ENCODE data around the gene PHGDH. TPM values are rescaled to one million over a fixed set of nuclear protein-coding genes. Genes with fewer than 3 reads are reported as not detected.

PHGDH gene
- total RNA-seq, 1 experiment from 2014 or later = 373 TPM

- no TSS peak for BruUV-seq (replicated peaks)
- no peak for DNase-seq
- no peaks in the 10 kb centered on the region; the same call in 1 of the 2 replicates for H3F3A ChIP-seq (ENCODE audit: insufficient read depth, low read depth)
- H3K9me3 ChIP-seq (ENCODE audit: insufficient read depth, low read depth) = no peaks in the 10 kb centered on the region
- H3K79me2 ChIP-seq (ENCODE audit: low read depth) = peaks cover 85% of the 10 kb centered on the region
- no peaks in the 10 kb centered on the region for H3K27me3 ChIP-seq (ENCODE audit: insufficient read depth, low read depth)
- H3K4me3 ChIP-seq = no peak overlapping the region
- H2AFZ ChIP-seq = no peak overlapping the region
- peaks cover 96% of the 10 kb centered on the region for H4K20me1 ChIP-seq (ENCODE audit: insufficient read depth)
- intact Hi-C loops (cut with micrococcal nuclease; ENCODE audit: unreplicated experiment) = no loop called here
- H3K4me1 ChIP-seq (replicated peaks; ENCODE audit: insufficient read depth) = peaks cover 29% of the 10 kb centered on the region
- H3K9me2 ChIP-seq (ENCODE audit: insufficient read depth) = no peaks in the 10 kb centered on the region
- ChIA-PET POLR2A (ENCODE audit: unreplicated experiment) (no interaction called here), CTCF (interaction anchor here (0.5 kb wide), 1 partner anchor 32 kb away, joined by 3 read pairs; no protein-coding TSS in a partner anchor)
- TF ChIP-seq EZH2 (IDR thresholded peaks at IDR 0.05; ENCODE audit: low read depth) = no peak
- TF ChIP-seq CTCF (conservative IDR thresholded peaks at IDR 0.05) = no peak
- H3K27ac ChIP-seq = no peak overlapping the region
- H3K4me2 ChIP-seq = no peak overlapping the region
- H3K36me3 ChIP-seq (ENCODE audit: low read depth) = peaks cover 80% of the 10 kb centered on the region
Measured at GRCh38 chr1:119718972-119719371, 7.2 kb downstream of the PHGDH start.

GRCh38 chr1:119720866-119721440 is 9.2 kb downstream of the PHGDH start:
- peaks cover 70% of the 10 kb centered on the region for H3K36me3 ChIP-seq (ENCODE audit: low read depth)
- H2AFZ ChIP-seq = no peak overlapping the region
- peaks cover 96% of the 10 kb centered on the region for H4K20me1 ChIP-seq (ENCODE audit: insufficient read depth)
- intact Hi-C loops (cut with micrococcal nuclease; ENCODE audit: unreplicated experiment) = no loop called here
- no peak for DNase-seq
- H3K27ac ChIP-seq = no peak overlapping the region
- CTCF ChIA-PET = no interaction called here
- H3K4me1 ChIP-seq (replicated peaks; ENCODE audit: insufficient read depth) = peaks cover 10% of the 10 kb centered on the region; the same call in 1 of the 2 replicates
- H3K9me2 ChIP-seq (ENCODE audit: insufficient read depth) = no peaks in the 10 kb centered on the region
- POLR2A ChIA-PET (ENCODE audit: unreplicated experiment) = no interaction called here
- no TSS peak for BruUV-seq (replicated peaks)
- H3K79me2 ChIP-seq (ENCODE audit: low read depth) = peaks cover 65% of the 10 kb centered on the region
- no peak for TF ChIP-seq EZH2 (IDR thresholded peaks at IDR 0.05; ENCODE audit: low read depth)
- no peak for TF ChIP-seq CTCF (conservative IDR thresholded peaks at IDR 0.05)
- no peak overlapping the region for H3K4me2 ChIP-seq
- H3K9me3 ChIP-seq (ENCODE audit: insufficient read depth, low read depth) = no peaks in the 10 kb centered on the region
- no peaks in the 10 kb centered on the region; the same call in 1 of the 2 replicates for H3F3A ChIP-seq (ENCODE audit: insufficient read depth, low read depth)
- H3K4me3 ChIP-seq = no peak overlapping the region
- no peaks in the 10 kb centered on the region for H3K27me3 ChIP-seq (ENCODE audit: insufficient read depth, low read depth)

GRCh38 chr1:119721896-119722295 is 10.2 kb downstream of the PHGDH start:
- intact Hi-C loops (cut with micrococcal nuclease; ENCODE audit: unreplicated experiment) = no loop called here
- Histone ChIP-seq H3K27ac (no peak overlapping the region), H3K9me2 (ENCODE audit: insufficient read depth) (no peaks in the 10 kb centered on the region), H3K79me2 (ENCODE audit: low read depth) (peaks cover 55% of the 10 kb centered on the region), H4K20me1 (ENCODE audit: insufficient read depth) (peaks cover 96% of the 10 kb centered on the region), H3K9me3 (ENCODE audit: insufficient read depth, low read depth) (no peaks in the 10 kb centered on the region), H3F3A (ENCODE audit: insufficient read depth, low read depth) (no peaks in the 10 kb centered on the region; the same call in 1 of the 2 replicates), H3K36me3 (ENCODE audit: low read depth) (peaks cover 78% of the 10 kb centered on the region), H3K4me1 (replicated peaks; ENCODE audit: insufficient read depth) (0 out of 2 replicates have a peak, but pooled peaks cover 6% of the 10 kb centered on the region), H3K27me3 (ENCODE audit: insufficient read depth, low read depth) (no peaks in the 10 kb centered on the region), H3K4me2 (no peak overlapping the region), H2AFZ (no peak overlapping the region), H3K4me3 (no peak overlapping the region)
- ChIA-PET CTCF (no interaction called here), POLR2A (ENCODE audit: unreplicated experiment) (no interaction called here)
- DNase-seq = no peak
- BruUV-seq (replicated peaks) = no TSS peak
- TF ChIP-seq EZH2 (IDR thresholded peaks at IDR 0.05; ENCODE audit: low read depth) (no peak), CTCF (conservative IDR thresholded peaks at IDR 0.05) (no peak)
